Measurements from ENCODE around the gene GORAB. TPM values are rescaled to one million over a fixed set of nuclear protein-coding genes. Genes with fewer than 3 reads are reported as not detected.

The GORAB gene
- total RNA-seq, 3 donors from 2014 or later (not counting 1 experiment from before 2014, with no cell fraction given), result 17.4 to 23.6 (median 20.8) TPM

- Histone ChIP-seq H3K27me3 (ENCODE audit: control insufficient read depth, insufficient read depth, low read length) (no peaks in the 10 kb centered on the region), H3K4me1 (ENCODE audit: control insufficient read depth, insufficient read depth, low read length) (no peaks in the 10 kb centered on the region), H3K27ac (ENCODE audit: low read length) (no peak overlapping the region), H3K9me3 (ENCODE audit: control insufficient read depth, insufficient read depth, low read length) (peaks cover 3% of the 10 kb centered on the region), H3K36me3 (ENCODE audit: control insufficient read depth, insufficient read depth, low read length) (no peaks in the 10 kb centered on the region), H3K4me3 (ENCODE audit: low read length) (no peak overlapping the region)
- Mint-ChIP-seq H3K27me3 (ENCODE audit: low read depth in 2 of 2) (peaks cover 5 to 17% of the 10 kb centered on the region in 2 donors), H3K9me3 (peaks cover 2 to 6% of the 10 kb centered on the region in 2 donors), H3K4me3 (no peak overlapping the region), H3K36me3 (no peaks in the 10 kb centered on the region), H3K4me1 (no peaks in the 10 kb centered on the region), H3K27ac (no peak overlapping the region)
- intact Hi-C loops (cut with micrococcal nuclease), result no loop called here
- WGBS (ENCODE audit: insufficient coverage), result 92% methylated on average over 4 of the region's 5 CpGs
- TF ChIP-seq CTCF (IDR thresholded peaks at IDR 0.05), result no peak
- DNase-seq (no peak), ATAC-seq (no peak)
Measured at GRCh38 chr1:170596701-170597100, 64.7 kb downstream of the GORAB start.

DNA sequence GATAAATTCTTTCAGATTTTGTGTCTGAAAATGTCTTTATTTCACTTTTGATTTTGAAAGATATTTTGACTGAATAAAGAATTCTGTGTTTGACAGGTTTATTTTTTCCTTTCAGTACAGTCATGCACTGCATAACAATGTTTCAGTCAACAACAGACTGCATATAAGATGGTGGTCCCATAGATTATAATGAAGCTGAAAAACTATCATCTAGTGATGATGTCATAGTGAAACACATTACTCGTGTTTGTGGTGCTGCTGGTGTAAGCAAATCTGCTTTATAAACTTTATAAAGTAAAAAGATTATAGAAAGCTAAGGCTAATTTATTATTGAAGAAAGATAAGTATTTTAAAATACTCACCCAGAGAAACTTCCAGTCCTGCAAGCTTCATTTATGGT lies 66.7 kb downstream of the GORAB start:
- Mint-ChIP-seq H3K27ac (no peak overlapping the region), H3K4me3 (no peak overlapping the region), H3K27me3 (ENCODE audit: low read depth in 2 of 2) (peaks cover 0 to 3% of the 10 kb centered on the region in 2 donors), H3K9me3 (peaks cover 2 to 6% of the 10 kb centered on the region in 2 donors), H3K4me1 (no peaks in the 10 kb centered on the region), H3K36me3 (no peaks in the 10 kb centered on the region)
- intact Hi-C loops (cut with micrococcal nuclease), result no loop called here
- Histone ChIP-seq H3K4me3 (ENCODE audit: low read length) (no peak overlapping the region), H3K36me3 (ENCODE audit: control insufficient read depth, insufficient read depth, low read length) (no peaks in the 10 kb centered on the region), H3K27ac (ENCODE audit: low read length) (no peak overlapping the region), H3K27me3 (ENCODE audit: control insufficient read depth, insufficient read depth, low read length) (no peaks in the 10 kb centered on the region), H3K9me3 (ENCODE audit: control insufficient read depth, insufficient read depth, low read length) (peaks cover 6% of the 10 kb centered on the region), H3K4me1 (ENCODE audit: control insufficient read depth, insufficient read depth, low read length) (no peaks in the 10 kb centered on the region)
- no peak for DNase-seq
- WGBS (ENCODE audit: insufficient coverage), result 75% methylated on average over 1 of the region's 1 CpG
- no peak for TF ChIP-seq CTCF (IDR thresholded peaks at IDR 0.05)
- no peak for ATAC-seq

DNA sequence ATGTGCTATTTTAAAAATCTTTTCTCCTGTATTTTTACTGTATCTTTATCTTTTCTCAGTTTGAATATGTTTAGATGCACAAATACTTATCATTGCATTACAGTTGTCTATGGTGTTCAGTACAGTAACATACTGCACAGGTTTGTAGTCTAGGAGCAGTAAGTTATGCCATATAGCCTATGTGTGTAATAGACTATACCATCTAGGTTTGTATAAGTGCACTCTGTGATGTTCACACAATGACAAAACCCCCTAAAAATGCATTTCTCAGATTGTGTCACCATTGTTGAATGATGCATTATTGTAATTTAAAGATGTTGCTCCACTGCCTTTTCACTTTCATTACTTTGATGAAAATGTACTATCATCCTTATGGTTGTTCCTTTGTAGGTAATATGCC lies 67.1 kb downstream of the GORAB start:
- ATAC-seq (no peak), DNase-seq (no peak)
- no peaks in the 10 kb centered on the region for H3K4me1 ChIP-seq (ENCODE audit: control insufficient read depth, insufficient read depth, low read length)
- H3K36me3 ChIP-seq (ENCODE audit: control insufficient read depth, insufficient read depth, low read length), result no peaks in the 10 kb centered on the region
- Mint-ChIP-seq H3K27me3 (ENCODE audit: low read depth in 2 of 2) (no peaks in the 10 kb centered on the region), H3K36me3 (no peaks in the 10 kb centered on the region), H3K4me3 (no peak overlapping the region), H3K4me1 (no peaks in the 10 kb centered on the region), H3K27ac (no peak overlapping the region), H3K9me3 (peaks cover 0 to 6% of the 10 kb centered on the region in 2 donors)
- H3K27ac ChIP-seq (ENCODE audit: low read length), result no peak overlapping the region
- intact Hi-C loops (cut with micrococcal nuclease), result no loop called here
- no peak overlapping the region for H3K4me3 ChIP-seq (ENCODE audit: low read length)
- peaks cover 6% of the 10 kb centered on the region for H3K9me3 ChIP-seq (ENCODE audit: control insufficient read depth, insufficient read depth, low read length)
- no peak for TF ChIP-seq CTCF (IDR thresholded peaks at IDR 0.05)
- H3K27me3 ChIP-seq (ENCODE audit: control insufficient read depth, insufficient read depth, low read length), result no peaks in the 10 kb centered on the region

- no peak for TF ChIP-seq CTCF (IDR thresholded peaks at IDR 0.05)
- Mint-ChIP-seq H3K36me3 (no peaks in the 10 kb centered on the region), H3K4me1 (no peaks in the 10 kb centered on the region), H3K27ac (no peak overlapping the region), H3K9me3 (peaks cover 0 to 6% of the 10 kb centered on the region in 2 donors), H3K4me3 (no peak overlapping the region), H3K27me3 (ENCODE audit: low read depth in 2 of 2) (no peaks in the 10 kb centered on the region)
- Histone ChIP-seq H3K36me3 (ENCODE audit: control insufficient read depth, insufficient read depth, low read length) (no peaks in the 10 kb centered on the region), H3K27ac (ENCODE audit: low read length) (no peak overlapping the region), H3K9me3 (ENCODE audit: control insufficient read depth, insufficient read depth, low read length) (peaks cover 6% of the 10 kb centered on the region), H3K4me3 (ENCODE audit: low read length) (no peak overlapping the region), H3K27me3 (ENCODE audit: control insufficient read depth, insufficient read depth, low read length) (no peaks in the 10 kb centered on the region), H3K4me1 (ENCODE audit: control insufficient read depth, insufficient read depth, low read length) (no peaks in the 10 kb centered on the region)
- intact Hi-C loops (cut with micrococcal nuclease), result no loop called here
- WGBS (ENCODE audit: insufficient coverage), result 88% methylated on average over 1 of the region's 1 CpG
- ATAC-seq (no peak), DNase-seq (no peak)
Measured at GRCh38 chr1:170601866-170602265, 69.9 kb downstream of the GORAB start.

Data from natural killer cell (primary cell).